H1 (cell line): ENCODE measurements around the gene MYBPHL. TPM values are rescaled to one million over a fixed set of nuclear protein-coding genes. Genes with fewer than 3 reads are reported as not detected.

Source experiments
- HDAC2 ChIP-seq, 2 experiments: fragments of 300-600 bp in 1 of 2; sonication (generic) in 1 of 2; IDR thresholded peaks; 2 replicates each; pipeline ENCODE4 v1.6.1; 2011 to 2012; ENCODE audit warnings: low read depth in 2 of 2, low read length in 2 of 2, mild to moderate bottlenecking in 2 of 2, moderate library complexity in 2 of 2, borderline replicate concordance in 1 of 2, inconsistent platforms in 1 of 2
- JUND ChIP-seq: IDR thresholded peaks from 2 replicates; pipeline ENCODE4 v1.6.1; 2011; ENCODE audit warnings: mild to moderate bottlenecking, improper control_type of control experiment, low read length
- RBBP5 ChIP-seq: IDR thresholded peaks from 2 replicates; pipeline ENCODE4 v1.7.1; 2012; ENCODE audit warnings: low read depth, mild to moderate bottlenecking, inconsistent platforms, low read length, moderate library complexity, borderline replicate concordance
- SP2 ChIP-seq: IDR thresholded peaks from 2 replicates; pipeline ENCODE4 v1.6.1; 2012; ENCODE audit warnings: mild to moderate bottlenecking, low read length, inconsistent platforms
- SP4 ChIP-seq: IDR thresholded peaks from 2 replicates; pipeline ENCODE4 v1.6.1; 2012; ENCODE audit warnings: low read length, inconsistent platforms
- SRF ChIP-seq: IDR thresholded peaks from 2 replicates; pipeline ENCODE4 v1.6.1; 2011; ENCODE audit warnings: mild to moderate bottlenecking, low read depth, low read length, moderate library complexity
- polyA plus RNA-seq, 7 experiments: library from polyadenylated mRNA; depleted of rRNA in 3 of 7; stranded (reverse) in 5 of 7; unstranded in 2 of 7; fragments of >200 nt in 5 of 7; fragments of 200-250 nt in 2 of 7; gene quantifications; 1 replicate in 5 of 7; 2 replicates in 1 of 7; 4 replicates in 1 of 7; pipeline versions ENCODE4 v1.2.1 to v1.2.3, GENCODE V29; 2011 to 2013; ENCODE audit warnings: missing spikeins in 2 of 7, mixed read lengths in 2 of 7
- total RNA-seq: library from RNA; stranded (reverse); fragmentation: NEBNext Ultra II Directional; extraction: Animal tissue kit (Norgen Biotek cat#: 25700); gene quantifications from 2 replicates; pipeline ENCODE4 v1.2.1, GENCODE V29; 2021
- TF ChIP-seq, protein P1 (sequence below): IDR thresholded peaks from 2 replicates; pipeline ENCODE4 v1.6.1; 2012; ENCODE audit warnings: inconsistent platforms
- TF ChIP-seq, protein P2 (sequence below): IDR thresholded peaks from 2 replicates; pipeline ENCODE4 v1.6.1; 2011; ENCODE audit warnings: low read length, improper control_type of control experiment

Gene MYBPHL
- total and polyA plus RNA-seq, 2 of the 8 experiments (the other 6 are each of a cell fraction or from before 2014, with no cell fraction given) = 0.24 to 0.30 TPM

DNA sequence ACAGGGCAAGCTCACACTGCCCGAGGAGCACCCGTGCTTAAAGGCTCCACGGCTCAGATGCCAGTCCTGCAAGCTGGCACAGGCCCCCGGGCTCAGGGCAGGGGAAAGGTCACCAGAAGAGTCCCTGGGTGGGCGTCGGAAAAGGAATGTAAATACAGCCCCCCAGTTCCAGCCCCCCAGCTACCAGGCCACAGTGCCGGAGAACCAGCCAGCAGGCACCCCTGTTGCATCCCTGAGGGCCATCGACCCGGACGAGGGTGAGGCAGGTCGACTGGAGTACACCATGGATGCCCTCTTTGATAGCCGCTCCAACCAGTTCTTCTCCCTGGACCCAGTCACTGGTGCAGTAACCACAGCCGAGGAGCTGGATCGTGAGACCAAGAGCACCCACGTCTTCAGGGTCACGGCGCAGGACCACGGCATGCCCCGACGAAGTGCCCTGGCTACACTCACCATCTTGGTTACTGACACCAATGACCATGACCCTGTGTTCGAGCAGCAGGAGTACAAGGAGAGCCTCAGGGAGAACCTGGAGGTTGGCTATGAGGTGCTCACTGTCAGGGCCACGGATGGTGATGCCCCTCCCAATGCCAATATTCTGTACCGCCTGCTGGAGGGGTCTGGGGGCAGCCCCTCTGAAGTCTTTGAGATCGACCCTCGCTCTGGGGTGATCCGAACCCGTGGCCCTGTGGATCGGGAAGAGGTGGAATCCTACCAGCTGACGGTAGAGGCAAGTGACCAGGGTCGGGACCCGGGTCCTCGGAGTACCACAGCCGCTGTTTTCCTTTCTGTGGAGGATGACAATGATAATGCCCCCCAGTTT lies 56.1 kb downstream of the MYBPHL start (continued):
- TF ChIP-seq HDAC2 (IDR thresholded peaks at IDR 0.05; ENCODE audit: borderline replicate concordance in 1 of 2, low read depth in 2 of 2, low read length in 2 of 2) (no peak), SP2 (no peak), SP4 (no peak), JUND (no peak), RBBP5 (no peak), SRF (no peak)
- TF ChIP-seq, protein P1, sequence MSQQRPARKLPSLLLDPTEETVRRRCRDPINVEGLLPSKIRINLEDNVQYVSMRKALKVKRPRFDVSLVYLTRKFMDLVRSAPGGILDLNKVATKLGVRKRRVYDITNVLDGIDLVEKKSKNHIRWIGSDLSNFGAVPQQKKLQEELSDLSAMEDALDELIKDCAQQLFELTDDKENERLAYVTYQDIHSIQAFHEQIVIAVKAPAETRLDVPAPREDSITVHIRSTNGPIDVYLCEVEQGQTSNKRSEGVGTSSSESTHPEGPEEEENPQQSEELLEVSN = no peak
- TF ChIP-seq, protein P2, sequence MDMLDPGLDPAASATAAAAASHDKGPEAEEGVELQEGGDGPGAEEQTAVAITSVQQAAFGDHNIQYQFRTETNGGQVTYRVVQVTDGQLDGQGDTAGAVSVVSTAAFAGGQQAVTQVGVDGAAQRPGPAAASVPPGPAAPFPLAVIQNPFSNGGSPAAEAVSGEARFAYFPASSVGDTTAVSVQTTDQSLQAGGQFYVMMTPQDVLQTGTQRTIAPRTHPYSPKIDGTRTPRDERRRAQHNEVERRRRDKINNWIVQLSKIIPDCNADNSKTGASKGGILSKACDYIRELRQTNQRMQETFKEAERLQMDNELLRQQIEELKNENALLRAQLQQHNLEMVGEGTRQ = no peak
